HEK293T (cell line): ENCODE results near the gene DCXR.

Experiments used
- BHLHE40 ChIP-seq: fragments of 450-650 bp; IDR thresholded peaks from 2 replicates; pipeline ENCODE4 v1.6.1; 2016; ENCODE audit warnings: mild to moderate bottlenecking, moderate library complexity, borderline replicate concordance
- CTBP1 ChIP-seq: fragments of 450-650 bp; IDR thresholded peaks from 2 replicates; pipeline ENCODE4 v1.6.1; 2016; ENCODE audit warnings: borderline replicate concordance
- FOXA1 ChIP-seq: fragments of 450-650 bp; IDR thresholded peaks from 2 replicates; pipeline ENCODE4 v1.6.1; 2016; ENCODE audit warnings: mild to moderate bottlenecking
- FOXK2 ChIP-seq: fragments of 450-650 bp; IDR thresholded peaks from 2 replicates; pipeline ENCODE4 v1.6.1; 2016; ENCODE audit warnings: mild to moderate bottlenecking
- HDGF ChIP-seq: fragments of 450-650 bp; IDR thresholded peaks from 2 replicates; pipeline ENCODE4 v1.6.1; 2017; ENCODE audit warnings: antibody characterized with exemption, borderline replicate concordance
- L3MBTL2 ChIP-seq: fragments of 450-650 bp; conservative IDR thresholded peaks from 2 replicates; pipeline ENCODE4 v1.6.1; 2016; ENCODE audit warnings: mild to moderate bottlenecking
- SP1 ChIP-seq: fragments of 450-650 bp; IDR thresholded peaks from 2 replicates; pipeline ENCODE4 v1.6.1; 2017
- TARDBP ChIP-seq: fragments of 450-650 bp; IDR thresholded peaks from 2 replicates; pipeline ENCODE4 v1.6.1; 2016
- ZNF384 ChIP-seq: fragments of 450-650 bp; IDR thresholded peaks from 2 replicates; pipeline ENCODE4 v1.6.1; 2016

GRCh38 chr17:82037092-82037888 is at the start of gene DCXR:
- TF ChIP-seq SP1 (no peak), TARDBP (no peak), FOXK2 (no peak), HDGF (0 out of 2 replicates have a peak, but pooled peaks have one; percentile 45), L3MBTL2 (peak; percentile 68), CTBP1 (no peak), ZNF384 (no peak), FOXA1 (no peak), BHLHE40 (no peak)
